GM12875 (cell line): ENCODE measurements around the gene VWCE.
"Not testable (repeated sequence)": the region's sequence is repeated elsewhere in the genome, so short reads cannot be mapped to it uniquely, and the experiment has no call there.

Source experiments
- H3K4me3 ChIP-seq: one replicate; pipeline ENCODE4 v1.5.1; 2011; ENCODE audit warnings: low read depth, low read length, control low read depth

Gene VWCE

GRCh38 chr11:61213711-61214324, 81.3 kb downstream of the VWCE start:
- H3K4me3 ChIP-seq, result not testable (repeated sequence)

GRCh38 chr11:61212202-61212601, 82.9 kb downstream of the VWCE start:
- not testable (repeated sequence) for H3K4me3 ChIP-seq

DNA sequence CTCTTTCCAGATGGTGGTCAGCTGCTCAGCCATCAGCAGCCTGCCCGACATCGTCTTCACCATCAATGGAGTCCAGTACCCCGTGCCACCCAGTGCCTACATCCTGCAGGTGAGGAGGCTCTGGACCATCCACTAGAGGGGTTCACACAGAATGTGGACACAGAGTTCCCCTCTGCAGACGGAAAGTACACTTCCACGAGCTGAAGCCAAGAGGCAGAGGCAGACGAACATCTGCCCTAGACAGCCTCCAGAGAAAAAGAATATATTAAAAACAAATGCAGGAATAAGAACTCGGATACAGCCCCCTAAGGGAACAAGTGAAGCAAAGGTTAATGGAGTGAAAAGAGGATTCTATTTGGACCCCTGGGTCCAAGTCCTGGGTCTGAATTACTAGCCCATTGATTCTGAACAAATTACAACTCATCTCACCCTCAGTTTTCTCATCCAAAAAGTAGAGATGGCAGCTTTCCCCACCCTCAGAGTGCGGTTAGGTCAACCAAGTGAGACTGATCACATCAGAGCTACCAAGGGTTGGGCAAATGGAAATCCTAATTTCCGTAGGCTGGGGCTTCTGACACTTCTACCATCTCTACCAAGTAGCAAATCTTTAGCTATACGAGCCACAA, 83.7 kb downstream of the VWCE start:
- H3K4me3 ChIP-seq, result not testable (repeated sequence)

DNA sequence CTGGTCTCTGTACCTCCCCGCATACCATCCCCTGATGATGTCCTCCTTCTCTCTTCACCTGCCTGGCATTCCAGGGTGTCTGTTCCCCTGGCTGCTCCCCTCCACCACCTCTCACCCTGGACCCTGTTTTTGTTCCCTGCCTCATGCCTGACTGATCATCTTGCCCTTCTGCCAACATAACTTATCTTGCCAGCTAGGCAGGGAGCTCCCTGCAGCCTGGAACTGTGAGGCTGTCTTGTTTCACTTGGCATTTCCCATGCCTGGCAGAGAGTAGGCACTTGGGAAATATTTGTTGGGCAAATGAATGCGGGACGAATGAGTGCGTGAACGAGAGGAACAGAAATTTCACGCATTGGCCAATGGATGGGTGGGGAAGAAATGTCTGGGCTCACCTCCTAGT, 84.5 kb downstream of the VWCE start:
- not testable (repeated sequence) for H3K4me3 ChIP-seq
